HPDE6-E6E7 (cell line): Measurements from ENCODE around the gene LRRC36.
"Not testable (repeated sequence)": the region's sequence is repeated elsewhere in the genome, so short reads cannot be mapped to it uniquely, and the experiment has no call there.

Source experiments
- DNase-seq: peaks from one replicate; pipeline ENCODE4 v3.0.0; 2011; ENCODE audit warnings: missing footprints; ENCODE audit errors: extremely low spot score

Gene LRRC36

DNA sequence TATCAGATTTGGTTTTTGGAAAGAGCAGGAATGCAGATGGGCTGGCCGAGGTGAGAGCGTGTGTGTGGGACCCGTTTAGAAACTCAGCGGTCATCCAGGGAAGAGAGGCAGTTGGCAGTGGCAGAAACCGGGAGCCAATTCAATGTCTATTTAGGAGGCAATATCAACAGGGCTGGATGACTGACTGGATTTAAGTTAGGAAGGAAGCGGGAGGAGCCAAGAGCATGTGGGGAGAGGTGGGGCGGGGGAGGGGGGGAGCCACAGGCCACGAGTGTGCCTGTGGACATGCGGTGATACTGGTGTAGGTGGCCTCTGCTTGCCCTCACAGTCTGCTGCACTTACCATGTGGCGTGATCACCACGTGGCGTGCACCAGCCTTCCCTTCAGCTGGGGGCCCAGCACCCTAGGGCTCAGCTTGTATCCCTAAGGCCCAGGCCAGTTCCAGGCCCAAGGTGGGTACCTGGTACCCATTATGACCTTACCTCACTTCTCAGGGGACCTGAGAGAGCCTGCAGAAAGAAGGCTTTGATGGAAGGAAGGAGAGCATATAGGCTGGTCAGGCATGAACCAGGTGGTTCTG lies 77.5 kb downstream of the LRRC36 start:
- no peak for DNase-seq

DNA sequence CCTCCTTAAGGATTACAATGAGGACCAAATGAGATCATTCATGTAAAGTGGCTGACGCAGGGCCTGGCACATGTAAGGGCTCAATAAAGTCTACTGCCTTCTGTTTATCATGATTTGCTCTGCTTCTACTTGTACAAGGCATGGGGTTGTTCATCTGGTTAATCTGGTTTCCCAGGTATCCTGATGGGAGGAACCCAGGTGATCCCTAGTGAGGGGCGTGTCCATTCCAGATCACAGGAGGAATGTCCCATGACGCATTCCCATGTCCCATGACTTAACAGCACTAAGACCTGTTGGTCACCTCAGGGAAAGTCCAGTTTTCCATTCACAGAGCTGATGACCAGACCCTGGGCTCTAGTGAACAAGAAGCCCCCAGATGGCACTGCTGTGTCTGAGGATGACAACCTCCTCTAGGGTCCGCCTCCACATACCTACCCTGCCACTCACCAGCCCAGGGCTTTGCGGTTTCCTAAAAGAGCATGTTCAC lies 78.2 kb downstream of the LRRC36 start:
- peak; percentile 95 for DNase-seq

DNA sequence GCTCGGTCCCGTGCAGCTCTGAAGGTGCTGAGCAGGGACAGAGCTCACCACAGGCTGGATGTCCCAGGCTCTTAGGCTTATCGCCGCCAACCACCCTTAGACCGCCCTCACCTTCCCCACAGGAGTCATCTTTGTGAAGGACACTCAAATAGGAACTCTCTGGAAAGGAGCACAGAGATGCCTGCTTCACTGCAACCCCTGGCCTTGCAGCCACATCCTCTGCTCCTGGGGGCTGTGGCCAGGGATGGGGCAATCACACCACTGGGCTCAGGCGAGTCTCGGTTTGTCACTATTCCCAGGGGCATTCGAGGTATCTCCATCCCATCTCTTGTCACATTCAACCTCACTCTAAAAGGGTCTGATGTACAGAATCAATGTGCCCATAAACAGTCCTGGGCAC lies 78.7 kb downstream of the LRRC36 start:
- no peak for DNase-seq

DNA sequence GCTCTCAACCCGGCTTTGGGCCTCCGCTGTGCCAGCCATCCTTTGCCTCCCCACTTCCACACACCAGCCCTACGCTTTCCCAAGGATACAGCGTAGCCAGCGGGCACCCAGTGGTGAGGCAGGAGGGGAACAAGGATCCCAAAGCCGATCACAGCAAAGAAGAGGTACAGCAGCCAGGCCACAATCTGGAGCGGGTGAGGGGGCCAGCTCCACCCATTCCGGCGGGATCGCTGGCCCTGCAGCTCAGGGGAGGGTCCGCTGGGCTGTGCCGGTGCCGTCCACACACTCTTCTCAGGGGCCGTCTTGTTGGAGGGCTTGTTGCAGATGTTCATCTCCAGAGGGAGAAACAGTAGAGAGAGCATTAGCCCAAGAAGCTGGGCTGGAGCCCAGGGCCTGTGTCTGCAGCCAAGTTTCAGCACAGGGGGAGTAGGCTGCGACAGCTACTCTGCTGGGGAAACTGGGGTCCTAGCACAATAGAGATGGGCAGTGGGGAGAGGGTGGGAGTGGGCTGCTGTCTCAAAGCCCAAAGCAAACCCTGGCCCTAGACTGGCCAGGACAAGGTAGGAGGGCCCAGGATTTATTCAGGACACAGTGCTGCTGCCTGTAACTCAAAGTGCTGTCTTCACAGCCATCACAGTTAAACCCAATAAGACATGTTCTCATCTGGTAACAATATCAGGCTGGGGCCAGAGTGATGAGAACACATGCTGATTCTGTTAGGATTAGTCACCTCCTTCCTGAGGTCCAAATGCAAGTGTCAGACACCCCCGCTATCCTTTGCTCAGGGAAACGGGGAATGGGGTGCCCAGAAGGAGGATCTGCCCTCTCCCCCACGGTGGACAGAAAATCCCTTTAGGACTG lies 79.7 kb downstream of the LRRC36 start:
- DNase-seq, result peak; percentile 76

DNA sequence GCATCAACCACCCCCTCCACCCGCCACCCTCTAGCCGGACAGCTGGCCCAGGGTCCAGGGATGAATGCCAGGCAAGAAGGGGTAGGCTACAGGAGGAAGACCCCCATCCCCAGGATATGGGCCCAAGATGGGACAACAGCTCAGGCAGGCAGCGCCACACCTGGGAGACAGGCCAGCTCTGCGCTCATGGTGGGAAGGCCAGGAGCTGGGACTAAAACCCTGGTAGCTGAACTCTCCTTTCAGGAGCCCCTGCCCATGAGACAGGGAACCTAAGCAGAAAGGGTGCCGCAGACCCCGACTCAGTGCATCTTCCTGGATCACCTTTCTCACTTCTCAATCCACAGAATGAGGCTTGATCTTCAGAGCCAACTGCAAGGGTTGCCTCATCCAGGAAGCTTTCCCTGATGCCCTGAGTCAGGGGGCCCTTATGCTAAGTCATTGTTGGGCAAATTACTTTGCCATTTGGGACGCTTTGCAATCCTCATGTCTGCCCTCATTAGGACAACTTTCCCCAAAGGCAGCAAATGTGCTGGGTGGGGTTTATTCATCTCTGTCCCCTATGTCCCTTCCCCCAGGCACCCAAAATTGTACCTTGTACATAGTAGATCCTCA lies 80.7 kb downstream of the LRRC36 start:
- no peak for DNase-seq

DNA sequence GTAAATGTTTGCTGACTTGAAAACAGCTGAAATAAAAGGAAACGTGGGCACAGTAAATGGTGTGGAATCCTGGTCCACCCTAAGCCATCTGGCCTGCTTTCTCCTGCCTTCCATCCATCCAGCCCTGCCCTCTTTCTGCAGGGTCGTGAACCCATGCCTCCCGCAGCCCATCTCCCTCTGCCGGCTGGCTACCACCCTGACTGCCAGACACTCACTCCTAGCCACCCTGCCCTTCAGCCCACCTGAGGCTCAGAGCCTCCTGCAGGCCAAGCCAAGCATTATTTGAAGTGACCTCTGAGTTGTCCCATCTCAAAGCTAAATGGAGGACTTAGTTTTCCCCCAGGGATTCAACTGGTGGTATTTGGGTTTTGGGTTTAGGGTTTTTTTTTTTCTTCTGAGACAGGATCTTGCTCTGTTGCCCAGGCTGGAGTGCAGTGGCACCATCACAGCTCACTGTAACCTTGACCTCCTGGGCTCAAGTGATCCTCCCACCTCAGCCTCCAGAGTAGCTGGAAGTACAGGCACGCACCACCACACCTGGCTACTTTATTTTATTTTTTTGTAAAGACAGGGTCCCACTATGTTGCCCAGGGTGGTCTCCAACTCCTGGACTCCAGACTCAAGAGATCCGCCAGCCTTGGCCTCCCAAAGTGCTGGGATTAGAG lies 81.3 kb downstream of the LRRC36 start:
- no peak for DNase-seq

DNA sequence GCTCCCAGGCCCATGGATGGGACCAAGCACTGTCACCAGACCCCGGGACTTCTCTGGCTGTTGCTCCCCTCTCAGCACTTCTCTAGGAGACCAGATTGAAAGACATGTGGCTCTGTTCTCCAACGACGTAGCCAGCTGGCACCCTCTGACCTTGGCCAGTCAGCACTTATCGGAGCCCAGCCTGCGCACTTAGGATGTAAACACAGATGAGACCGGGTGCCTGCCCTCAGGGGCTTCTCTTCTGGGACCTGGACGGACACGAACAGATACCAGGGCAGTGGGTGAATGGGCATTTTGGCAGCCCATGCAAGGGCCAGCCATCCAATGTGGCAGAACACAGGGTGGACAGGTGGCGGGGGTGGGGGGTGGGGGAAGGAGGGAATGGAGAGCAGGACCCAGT lies 83.0 kb downstream of the LRRC36 start:
- no peak for DNase-seq

DNA sequence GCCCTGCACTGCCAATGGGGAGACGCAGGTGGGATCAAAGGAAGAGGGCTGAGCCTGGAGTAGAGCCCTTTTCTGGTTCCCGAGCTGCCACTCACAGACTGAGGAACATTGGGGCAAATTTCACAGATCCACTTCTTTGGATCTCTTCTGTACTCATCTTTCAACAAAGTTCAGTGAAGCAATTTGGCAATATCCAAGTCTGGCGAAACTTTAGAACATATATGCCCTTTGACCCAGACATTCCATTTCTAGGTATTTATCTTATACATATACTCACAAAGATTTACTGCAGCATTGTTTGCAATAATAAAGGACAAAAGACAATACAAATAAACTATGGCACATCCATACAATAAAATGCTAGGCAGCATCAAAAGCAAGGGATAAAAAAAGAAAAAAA lies 84.7 kb downstream of the LRRC36 start:
- no peak for DNase-seq

DNA sequence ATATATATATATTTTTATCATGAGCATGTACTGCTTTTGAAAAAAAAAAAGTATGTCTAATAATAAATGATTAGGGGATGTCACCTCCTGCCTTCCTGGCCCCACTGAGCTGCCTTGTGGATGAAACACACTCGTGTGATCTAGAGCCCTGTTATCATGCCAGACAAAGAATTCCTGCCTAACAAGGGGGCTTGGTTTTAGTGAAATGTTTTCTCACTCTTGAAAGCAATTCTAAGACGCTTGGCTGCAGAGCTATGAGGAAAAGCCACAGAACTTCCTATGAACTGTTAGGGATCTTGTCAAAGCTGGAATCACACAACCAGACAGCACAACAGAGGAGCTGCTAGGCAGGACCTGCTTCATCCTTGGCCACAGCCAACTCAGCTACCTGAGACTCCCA lies 85.7 kb downstream of the LRRC36 start:
- no peak for DNase-seq

DNA sequence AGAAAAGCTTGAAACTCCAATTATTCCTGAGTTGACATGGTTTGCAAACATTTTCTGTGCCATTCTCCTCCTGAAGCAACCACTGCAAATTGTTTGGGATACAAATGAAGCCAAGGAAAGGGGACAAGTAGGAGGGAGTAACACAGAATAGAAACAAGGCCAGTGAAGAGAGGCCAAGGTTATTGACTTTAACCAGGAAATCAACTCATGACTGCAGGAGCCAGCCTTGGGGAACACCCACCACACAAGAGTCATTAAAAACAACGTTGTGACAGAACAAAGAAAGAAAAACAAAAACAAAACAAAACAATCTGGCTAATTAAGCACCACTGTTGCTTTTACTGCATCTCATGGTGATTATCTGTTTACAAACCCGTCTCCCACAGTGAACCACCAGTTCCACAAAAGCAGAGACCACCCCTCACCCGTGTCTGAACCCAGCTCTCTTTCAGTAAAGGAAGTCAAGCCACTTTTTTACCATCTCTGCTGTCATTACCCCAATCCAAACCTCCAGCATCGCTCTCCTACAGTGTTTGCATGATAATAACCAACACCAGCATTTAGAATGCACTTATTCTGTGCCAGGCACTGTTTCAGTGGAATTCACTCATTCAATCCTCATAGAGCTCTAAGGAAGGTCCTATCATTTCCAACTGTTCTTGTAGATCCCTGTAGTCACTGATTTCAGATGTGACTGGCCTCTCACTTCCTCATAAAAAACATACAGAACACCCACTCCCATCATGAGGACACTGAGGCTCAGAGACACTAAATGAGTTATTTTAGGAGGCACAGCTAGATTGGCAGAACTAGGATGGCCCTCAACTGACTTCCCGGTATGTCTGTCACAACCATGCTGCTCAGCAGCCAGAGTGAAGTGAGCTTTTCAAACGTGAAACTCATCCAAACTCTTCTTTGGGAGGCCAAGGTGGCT lies 87.6 kb downstream of the LRRC36 start:
- no peak for DNase-seq

DNA sequence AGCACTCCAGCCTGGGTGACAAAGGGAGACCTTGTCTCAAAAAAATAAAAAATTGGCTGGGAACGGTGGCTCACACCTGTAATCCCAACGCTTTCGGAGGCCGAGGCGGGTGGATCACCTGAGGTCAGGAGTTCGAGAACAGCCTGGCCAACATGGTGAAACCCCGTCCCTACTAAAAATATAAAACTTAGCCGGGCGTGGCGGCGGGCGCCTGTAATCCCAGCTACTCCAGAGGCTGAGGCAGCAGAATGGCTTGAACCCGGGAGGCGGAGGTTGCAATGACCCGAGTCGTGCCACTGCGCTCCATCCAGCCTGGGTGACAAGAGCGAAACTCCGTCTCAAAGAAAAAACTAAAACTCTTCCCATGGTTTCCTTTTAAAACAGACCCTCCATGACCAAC lies 88.8 kb downstream of the LRRC36 start:
- not testable (repeated sequence) for DNase-seq

DNA sequence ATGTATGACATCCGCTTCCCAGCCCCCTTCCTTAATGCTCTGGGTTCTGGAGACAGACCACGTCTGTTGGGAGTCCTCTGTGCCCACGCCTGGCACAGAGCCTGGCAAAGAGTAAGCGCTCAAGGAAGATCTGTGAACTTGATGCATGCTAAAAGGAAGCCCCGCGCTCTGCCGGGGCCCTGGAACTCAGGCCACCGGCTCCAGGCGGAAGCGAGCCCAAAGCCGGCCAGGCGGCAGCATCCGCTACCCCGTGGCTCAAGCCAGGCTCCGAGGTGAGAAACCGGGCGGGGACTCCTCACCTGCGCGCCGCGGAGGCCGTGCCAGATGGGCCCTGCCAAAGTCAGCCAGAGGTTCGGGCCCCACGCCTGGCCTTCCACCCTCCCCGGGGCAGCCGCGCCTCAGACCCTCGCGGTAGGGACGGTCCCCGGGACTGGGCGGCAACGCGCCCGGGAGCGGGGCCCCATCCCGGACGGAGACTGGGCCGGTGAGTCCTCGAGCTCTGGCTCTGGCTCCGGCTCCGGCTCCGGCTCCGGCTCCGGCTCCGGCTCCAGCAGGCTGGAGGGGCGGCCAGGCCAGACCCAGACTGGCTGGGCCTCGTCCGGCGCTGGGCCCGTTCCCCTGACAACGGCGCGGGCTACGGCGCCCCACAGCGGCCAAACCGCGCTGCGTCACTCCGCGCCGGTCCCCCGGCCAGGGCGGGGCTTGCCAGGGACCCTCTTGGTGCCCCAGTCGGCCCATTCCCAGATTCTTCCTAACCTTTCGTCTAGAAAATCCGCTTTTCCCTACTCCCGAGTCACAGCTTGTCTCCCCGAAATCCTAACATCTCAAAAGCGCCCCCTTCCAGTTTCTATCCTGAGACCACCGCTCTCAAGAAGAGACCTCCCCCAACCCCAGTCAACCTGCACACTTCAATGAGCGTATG lies 89.5 kb downstream of the LRRC36 start, which contains the start of gene ZDHHC1:
ZDHHC1 (minus strand) TSS at position 606 of the 922 bp plus-strand sequence. CDS start 8,702 bp downstream, outside the sequence.
- peak; percentile 81 for DNase-seq

DNA sequence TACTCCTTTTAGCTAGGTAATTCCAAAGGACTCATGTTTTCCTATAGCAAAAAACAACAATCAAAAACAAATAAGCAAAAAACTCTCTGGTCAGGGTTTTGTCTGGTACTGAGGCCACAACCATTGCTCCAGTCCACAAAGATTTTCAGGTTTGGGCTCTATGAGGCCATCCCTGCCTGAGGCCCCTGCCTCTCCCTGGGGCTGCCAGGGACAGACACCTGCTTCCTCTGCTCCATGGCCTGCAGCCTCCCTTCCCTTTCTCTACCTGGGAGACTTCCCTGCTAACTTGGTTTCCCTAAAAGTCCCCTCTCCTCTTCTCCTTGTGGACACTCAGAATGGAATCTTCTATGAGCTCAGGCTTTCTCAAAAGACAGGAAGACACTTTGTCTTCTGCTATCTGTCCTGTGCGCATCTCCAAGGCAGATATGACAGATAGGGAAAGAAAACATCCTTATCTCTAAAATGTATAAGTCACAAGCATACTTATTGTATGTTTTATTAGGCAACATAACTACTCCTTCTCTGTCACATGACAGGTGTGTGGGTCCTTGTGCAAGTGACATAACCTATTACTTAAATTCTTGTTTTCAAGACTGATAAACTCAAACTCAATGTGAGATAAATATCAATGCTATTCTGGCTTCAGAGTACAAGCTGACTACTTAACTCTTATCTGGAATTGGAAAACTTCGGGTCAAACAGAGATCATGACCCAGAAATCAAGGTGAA lies 90.9 kb downstream of the LRRC36 start:
- no peak for DNase-seq

DNA sequence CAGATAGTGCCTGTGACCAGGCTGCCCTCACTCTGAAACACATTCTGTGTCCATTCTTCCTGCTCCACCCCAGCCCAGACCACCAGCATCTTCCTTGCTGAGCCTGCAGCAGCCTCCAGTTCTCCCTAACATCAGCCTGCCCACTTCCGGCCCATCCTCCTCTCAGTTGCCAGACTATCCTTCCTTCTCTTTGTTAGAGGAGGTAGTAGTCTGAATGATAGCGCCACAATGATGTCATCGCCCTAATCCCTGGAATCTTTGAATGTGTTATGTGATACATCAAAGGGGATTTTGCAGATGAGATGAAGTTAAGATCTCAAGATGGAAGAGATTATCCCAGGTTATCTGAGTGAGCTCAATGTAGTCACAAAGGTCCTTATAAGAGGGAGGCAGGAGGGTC lies 92.9 kb downstream of the LRRC36 start:
- no peak for DNase-seq

DNA sequence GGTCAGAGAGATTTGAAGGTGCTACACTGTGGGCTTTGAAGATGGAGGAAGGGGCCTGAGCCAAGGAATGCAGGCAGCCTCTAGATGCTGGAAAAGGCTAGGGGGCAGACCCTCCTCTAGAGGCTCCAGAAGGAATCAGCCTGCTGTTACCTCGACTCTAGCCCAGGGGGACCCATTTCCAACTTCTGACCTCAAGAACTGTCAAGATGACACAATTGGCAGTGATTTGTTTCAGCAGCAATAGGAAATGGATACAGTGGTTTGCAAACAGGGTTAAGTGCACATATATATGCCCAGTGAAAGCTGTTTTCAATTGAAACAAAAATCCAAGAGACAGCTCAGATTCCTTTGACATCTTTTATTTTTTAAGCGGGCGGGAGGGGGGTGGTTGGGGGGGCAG lies 93.3 kb downstream of the LRRC36 start:
- DNase-seq, result no peak

DNA sequence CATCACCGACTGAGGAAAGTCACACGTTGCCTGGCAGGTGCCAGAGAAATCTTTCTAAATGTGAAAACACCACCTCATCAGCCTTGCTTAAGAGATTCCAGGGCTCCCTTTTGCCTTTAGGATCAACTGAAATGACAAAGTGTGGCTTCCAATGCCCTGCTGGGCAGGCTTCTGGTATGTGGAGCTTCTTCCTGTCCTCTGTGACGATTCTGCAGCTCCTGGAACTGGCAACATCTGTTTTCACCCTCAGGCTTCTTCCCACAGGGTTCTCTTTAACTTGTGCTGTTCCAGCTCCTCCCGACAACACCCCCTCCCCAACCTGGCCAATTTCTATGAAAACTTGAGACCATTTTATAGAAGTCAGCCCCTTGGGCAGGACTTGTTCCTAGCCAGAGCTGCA lies 94.4 kb downstream of the LRRC36 start:
- DNase-seq, result no peak

DNA sequence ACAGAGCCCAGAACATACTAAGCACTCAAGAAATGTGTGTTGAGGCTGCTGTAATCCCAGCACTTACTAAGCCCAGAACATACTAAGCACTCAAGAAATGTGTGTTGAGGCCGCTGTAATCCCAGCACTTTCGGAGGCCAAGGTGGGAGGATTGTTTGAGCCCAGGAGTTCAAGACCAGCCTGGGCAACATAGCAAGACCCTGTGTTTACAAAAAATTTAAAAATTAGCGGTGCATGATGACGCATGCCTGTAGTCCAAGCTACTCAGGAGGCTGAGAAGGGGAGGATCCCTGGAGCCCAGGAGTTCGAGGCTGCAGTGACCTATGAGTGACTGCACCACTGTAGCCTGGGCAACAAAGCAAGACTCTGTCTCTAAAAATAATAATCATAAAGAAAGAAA lies 96.4 kb downstream of the LRRC36 start:
- no peak for DNase-seq

DNA sequence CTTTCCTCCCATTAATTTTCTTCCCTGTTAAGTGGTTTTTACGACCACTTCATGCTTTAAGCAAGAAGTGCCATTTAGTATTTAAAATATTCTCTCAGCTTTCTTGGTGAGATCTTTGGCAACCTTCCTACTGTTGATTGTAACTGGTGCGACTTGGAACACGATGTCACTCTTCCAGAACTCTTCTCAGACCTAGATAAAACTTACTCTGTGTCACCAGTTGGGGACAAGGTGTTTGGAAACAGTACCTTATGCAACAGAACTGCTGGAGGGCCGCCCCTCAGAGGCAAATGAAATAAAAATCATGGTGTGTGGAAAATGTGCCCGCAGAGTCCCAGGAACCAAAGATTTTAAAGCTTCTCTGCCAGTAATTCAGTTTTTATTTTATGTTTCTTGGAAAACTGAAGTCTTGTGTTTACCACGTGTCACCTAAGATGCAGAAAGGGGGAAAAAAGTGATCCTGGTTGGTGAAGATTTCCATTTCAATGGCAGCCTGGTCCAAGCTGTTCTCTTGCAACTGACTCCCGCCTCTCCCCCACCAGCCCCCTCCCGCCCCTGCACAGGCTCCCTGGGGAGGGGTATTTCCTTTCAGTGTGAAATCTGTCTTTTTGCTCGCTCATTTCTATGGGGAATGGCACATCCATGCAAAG lies 97.1 kb downstream of the LRRC36 start:
- DNase-seq, result no peak

DNA sequence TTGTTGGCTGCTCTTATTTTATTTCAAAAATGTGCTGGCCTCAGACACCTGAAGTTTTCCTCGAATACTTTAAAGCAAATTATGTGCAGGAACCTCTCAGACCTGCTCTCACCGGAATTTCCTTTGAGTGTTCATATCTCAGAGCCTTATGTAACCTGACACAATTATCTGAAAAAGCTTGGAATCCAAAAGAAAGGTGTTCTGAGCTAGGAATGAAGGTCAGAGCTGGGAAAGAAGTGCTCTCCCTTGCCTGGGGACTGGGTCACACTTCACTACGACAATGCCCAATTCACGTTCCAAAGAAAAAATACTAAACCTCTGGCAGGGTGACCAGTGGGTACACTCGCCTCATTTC lies 97.6 kb downstream of the LRRC36 start:
- DNase-seq, result no peak
